WTC11 (cell line): ENCODE measurements around the gene DMXL1.

Source experiments
- CREB1 ChIP-seq: sonication (generic); formaldehyde crosslinking; IDR thresholded peaks from 2 replicates; pipeline ENCODE4 v1.8.0; 2023; ENCODE audit warnings: mild to moderate bottlenecking, missing genetic modification reagents
- ETV6 ChIP-seq: sonication (generic); formaldehyde crosslinking; IDR thresholded peaks from 2 replicates; pipeline ENCODE4 v1.8.1; 2022; ENCODE audit warnings: mild to moderate bottlenecking, missing genetic modification reagents
- RELA ChIP-seq: sonication (generic); formaldehyde crosslinking; IDR thresholded peaks from 2 replicates; pipeline ENCODE4 v1.8.1; 2022; ENCODE audit warnings: missing genetic modification reagents, mild to moderate bottlenecking, borderline replicate concordance
- ZNF263 ChIP-seq: sonication (generic); formaldehyde crosslinking; IDR thresholded peaks from 2 replicates; pipeline ENCODE4 v1.8.1; 2022; ENCODE audit warnings: low read depth, mild to moderate bottlenecking, moderate library complexity, missing genetic modification reagents
- TF ChIP-seq, protein P1 (sequence below): fragments of 200-600 bp; IDR thresholded peaks from 2 replicates; pipeline ENCODE4 v1.8.0; 2022; ENCODE audit warnings: antibody characterized with exemption
- TF ChIP-seq, protein P2 (sequence below): sonication (generic); formaldehyde crosslinking; IDR thresholded peaks from 2 replicates; pipeline ENCODE4 v1.8.1; 2022; ENCODE audit warnings: mild to moderate bottlenecking, missing genetic modification reagents, moderate library complexity, borderline replicate concordance

DNA sequence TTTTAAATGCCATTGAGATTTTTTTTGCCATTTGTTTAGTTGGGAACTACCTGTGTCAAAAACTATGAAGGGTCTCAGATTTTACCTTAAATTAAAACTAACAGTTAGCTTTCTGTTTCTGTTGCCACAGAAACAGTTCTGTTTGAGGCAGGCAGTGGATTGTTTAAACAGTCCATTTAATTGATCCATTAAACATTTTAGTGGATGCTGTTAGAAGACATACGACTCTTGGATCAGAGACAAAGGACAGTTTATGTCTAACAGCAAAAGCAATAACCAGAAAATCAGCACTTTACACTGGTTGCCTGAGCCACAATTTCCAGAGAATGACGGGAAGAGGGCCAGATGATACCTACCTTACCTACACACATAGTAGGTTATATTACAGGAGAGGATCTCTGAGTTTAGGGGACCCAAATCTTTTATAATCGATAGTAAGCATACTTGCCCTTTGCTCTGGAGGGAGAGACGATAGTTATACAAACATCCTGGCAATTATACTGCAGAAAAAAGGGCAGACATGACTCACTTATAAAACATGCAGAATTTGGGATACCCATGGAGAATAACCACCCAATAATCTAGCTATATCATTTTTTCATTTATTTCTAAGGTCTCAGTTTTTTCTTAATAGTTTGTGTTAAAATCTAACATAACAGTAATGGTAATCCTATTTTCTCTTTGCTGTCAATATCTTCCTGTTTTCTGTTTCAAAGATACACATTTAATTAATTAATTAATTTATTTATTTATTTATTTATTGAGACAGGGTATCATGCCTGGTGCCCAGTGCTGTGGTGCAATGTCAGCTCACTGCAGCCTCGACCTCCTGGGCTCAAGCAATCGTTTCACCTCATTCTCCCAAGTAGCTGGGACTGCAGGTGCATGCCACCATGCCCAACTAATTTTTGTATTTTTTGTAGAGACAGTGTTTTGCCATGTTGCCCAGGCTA lies 148.2 kb downstream of the DMXL1 start:
- no peak for TF ChIP-seq CREB1 (CRISPR knock-in tag)
- TF ChIP-seq ETV6: no peak
- TF ChIP-seq ZNF263 (CRISPR knock-in tag): no peak
- TF ChIP-seq, protein P1, sequence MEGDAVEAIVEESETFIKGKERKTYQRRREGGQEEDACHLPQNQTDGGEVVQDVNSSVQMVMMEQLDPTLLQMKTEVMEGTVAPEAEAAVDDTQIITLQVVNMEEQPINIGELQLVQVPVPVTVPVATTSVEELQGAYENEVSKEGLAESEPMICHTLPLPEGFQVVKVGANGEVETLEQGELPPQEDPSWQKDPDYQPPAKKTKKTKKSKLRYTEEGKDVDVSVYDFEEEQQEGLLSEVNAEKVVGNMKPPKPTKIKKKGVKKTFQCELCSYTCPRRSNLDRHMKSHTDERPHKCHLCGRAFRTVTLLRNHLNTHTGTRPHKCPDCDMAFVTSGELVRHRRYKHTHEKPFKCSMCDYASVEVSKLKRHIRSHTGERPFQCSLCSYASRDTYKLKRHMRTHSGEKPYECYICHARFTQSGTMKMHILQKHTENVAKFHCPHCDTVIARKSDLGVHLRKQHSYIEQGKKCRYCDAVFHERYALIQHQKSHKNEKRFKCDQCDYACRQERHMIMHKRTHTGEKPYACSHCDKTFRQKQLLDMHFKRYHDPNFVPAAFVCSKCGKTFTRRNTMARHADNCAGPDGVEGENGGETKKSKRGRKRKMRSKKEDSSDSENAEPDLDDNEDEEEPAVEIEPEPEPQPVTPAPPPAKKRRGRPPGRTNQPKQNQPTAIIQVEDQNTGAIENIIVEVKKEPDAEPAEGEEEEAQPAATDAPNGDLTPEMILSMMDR: no peak
- TF ChIP-seq RELA (CRISPR knock-in tag): no peak
- TF ChIP-seq, protein P2, sequence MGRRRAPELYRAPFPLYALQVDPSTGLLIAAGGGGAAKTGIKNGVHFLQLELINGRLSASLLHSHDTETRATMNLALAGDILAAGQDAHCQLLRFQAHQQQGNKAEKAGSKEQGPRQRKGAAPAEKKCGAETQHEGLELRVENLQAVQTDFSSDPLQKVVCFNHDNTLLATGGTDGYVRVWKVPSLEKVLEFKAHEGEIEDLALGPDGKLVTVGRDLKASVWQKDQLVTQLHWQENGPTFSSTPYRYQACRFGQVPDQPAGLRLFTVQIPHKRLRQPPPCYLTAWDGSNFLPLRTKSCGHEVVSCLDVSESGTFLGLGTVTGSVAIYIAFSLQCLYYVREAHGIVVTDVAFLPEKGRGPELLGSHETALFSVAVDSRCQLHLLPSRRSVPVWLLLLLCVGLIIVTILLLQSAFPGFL (CRISPR knock-in tag): no peak
